GM20431 (cell line): Measurements from ENCODE around the gene NOTCH2.

ENCODE experiments used
- in situ Hi-C: fragments of 300-500 bp; cut with MseI, MboI; formaldehyde crosslinking; loops from one replicate; pipeline ENCODE4 v1.15.0; 2020; ENCODE audit warnings: low sequenced_read_pairs; ENCODE audit not compliant: unreplicated experiment

The NOTCH2 gene

GRCh38 chr1:119885903-119886783 lies 183.3 kb downstream of the NOTCH2 start:
- in situ Hi-C loops, result no loop called here

GRCh38 chr1:119884711-119885110 lies 184.8 kb downstream of the NOTCH2 start:
- in situ Hi-C loops, result no loop called here

GRCh38 chr1:119883826-119884225 lies 185.6 kb downstream of the NOTCH2 start:
- in situ Hi-C loops, result no loop called here

- in situ Hi-C loops, result no loop called here
Observed at GRCh38 chr1:119882132-119883049, 187.1 kb downstream of the NOTCH2 start.

GRCh38 chr1:119879510-119880434 lies 189.7 kb downstream of the NOTCH2 start:
- in situ Hi-C loops, result no loop called here

GRCh38 chr1:119878171-119878570 lies 191.3 kb downstream of the NOTCH2 start:
- in situ Hi-C loops, result no loop called here

GRCh38 chr1:119874186-119874585 lies 195.3 kb downstream of the NOTCH2 start:
- in situ Hi-C loops, result no loop called here

- in situ Hi-C loops, result no loop called here
Observed at GRCh38 chr1:119873135-119874015, 196.1 kb downstream of the NOTCH2 start.

- in situ Hi-C loops, result no loop called here
Observed at GRCh38 chr1:119871881-119872280, 197.6 kb downstream of the NOTCH2 start.

- in situ Hi-C loops, result no loop called here
Observed at GRCh38 chr1:119870917-119871596, 198.4 kb downstream of the NOTCH2 start.

- in situ Hi-C loops, result no loop called here
Observed at GRCh38 chr1:119869995-119870394, 199.5 kb downstream of the NOTCH2 start.

GRCh38 chr1:119868176-119868575 lies 201.3 kb downstream of the NOTCH2 start:
- in situ Hi-C loops, result no loop called here

GRCh38 chr1:119866451-119866850 lies 203.0 kb downstream of the NOTCH2 start:
- in situ Hi-C loops, result no loop called here

- in situ Hi-C loops, result no loop called here
Observed at GRCh38 chr1:119865627-119866026, 203.8 kb downstream of the NOTCH2 start.

GRCh38 chr1:119862276-119862675 lies 207.2 kb downstream of the NOTCH2 start:
- in situ Hi-C loops, result no loop called here
